GM12878 (cell line): ENCODE data around the gene ITGB2. TPM values are rescaled to one million over a fixed set of nuclear protein-coding genes. Genes with fewer than 3 reads are reported as not detected.

Experiments
- ATAC-seq: fragments of 200-7000 bp; cut with Tn5 transposase; 3 replicates; pipeline ENCODE4 v1.9.1; 2020; ENCODE audit warnings: mild to moderate bottlenecking, moderate library complexity
- BruUV-seq: library from RNA; stranded (reverse); fragments of 400-500 nt; replicated peaks from 2 replicates; lab custom pipeline; 2021; lab: Mats Ljungman, UMichigan
- CTCF ChIA-PET: fragments of 300-600 bp; sonication (Branson Sonifier 250); formaldehyde crosslinking; extraction: SDS; loops from one replicate; lab custom pipeline; 2021; ENCODE audit warnings: inconsistent platforms; lab: Yijun Ruan, JAX
- POLR2A ChIA-PET: fragments of 350-600 bp; formaldehyde crosslinking; extraction: SDS; loops from one replicate; lab custom pipeline; 2021; ENCODE audit warnings: inconsistent platforms; lab: Charles Lee
- RAD21 ChIA-PET: fragments of 300-600 bp; sonication (Branson Sonifier 250); formaldehyde crosslinking; loops from one replicate; lab custom pipeline; 2023; ENCODE audit warnings: antibody characterized with exemption; ENCODE audit not compliant: unreplicated experiment; lab: Charles Lee
- SMC1A ChIA-PET: fragments of 300-600 bp; sonication (Branson Sonifier 250); formaldehyde crosslinking; loops from one replicate; lab custom pipeline; 2023; ENCODE audit not compliant: unreplicated experiment, uncharacterized antibody; lab: Charles Lee
- DNase-seq: peaks from one replicate; pipeline ENCODE4 v3.0.0-alpha.2; 2011; ENCODE audit warnings: low read depth, low spot score
- FAIRE-seq: peaks from 3 replicates; lab custom pipeline; 2011; peaks lifted over from hg19 to GRCh38; lab: Jason Lieb, UNC
- H2AFZ ChIP-seq: 2 replicates; pipeline ENCODE4 v1.6.0; 2011; ENCODE audit warnings: low read depth, low read length, control low read depth; ENCODE audit not compliant: control insufficient read depth
- H3K27ac ChIP-seq: 2 replicates; pipeline ENCODE4 v1.5.1; 2011; ENCODE audit warnings: control low read depth; ENCODE audit not compliant: control insufficient read depth, insufficient read depth
- H3K27me3 ChIP-seq, 2 experiments: replicated peaks in 1 of 2; 2 replicates each; pipeline versions ENCODE4 v1.6.0 to v1.6.1; 2011; ENCODE audit warnings: low read length in 1 of 2; ENCODE audit not compliant: control insufficient read depth in 2 of 2, insufficient read depth in 2 of 2
- H3K36me3 ChIP-seq, 2 experiments: 2 replicates each; pipeline ENCODE4 v1.5.1; 2011; ENCODE audit warnings: low read length in 1 of 2; ENCODE audit not compliant: control insufficient read depth in 2 of 2, insufficient read depth in 2 of 2
- H3K4me1 ChIP-seq: 2 replicates; pipeline ENCODE4 v1.6.1; 2011; ENCODE audit warnings: mild to moderate bottlenecking, low read length, moderate library complexity, mixed read lengths; ENCODE audit not compliant: control insufficient read depth, insufficient read depth
- H3K4me2 ChIP-seq: 2 replicates; pipeline ENCODE4 v1.6.0; 2011; ENCODE audit warnings: control low read depth; ENCODE audit not compliant: control insufficient read depth, insufficient read depth
- H3K4me3 ChIP-seq: fragments of 200-600 bp; sonication (generic); 2 replicates; pipeline ENCODE4 v1.5.1; 2016
- H3K79me2 ChIP-seq: 2 replicates; pipeline ENCODE4 v1.6.0; 2011; ENCODE audit warnings: low read length; ENCODE audit not compliant: control insufficient read depth, insufficient read depth
- H3K9ac ChIP-seq: 2 replicates; pipeline ENCODE4 v1.8.0; 2011; ENCODE audit warnings: low read length, control low read depth, mixed read lengths; ENCODE audit not compliant: control insufficient read depth, insufficient read depth
- H3K9me3 ChIP-seq: replicated peaks from 3 replicates; pipeline ENCODE4 v1.5.1; 2011; ENCODE audit warnings: mild to moderate bottlenecking, low read length; ENCODE audit not compliant: control insufficient read depth, insufficient read depth
- H4K20me1 ChIP-seq: 2 replicates; pipeline ENCODE4 v1.6.0; 2011; ENCODE audit not compliant: control insufficient read depth, insufficient read depth
- BRCA1 ChIP-seq: IDR thresholded peaks from 2 replicates; pipeline ENCODE4 v1.6.1; 2011; ENCODE audit warnings: low read depth, low read length, improper control_type of control experiment
- EGR1 ChIP-seq, 2 experiments: IDR thresholded peaks; 1 replicate in 1 of 2; 2 replicates in 1 of 2; pipeline ENCODE4 v1.6.1; 2011 to 2012; ENCODE audit warnings: low read depth in 2 of 2, low read length in 2 of 2, borderline replicate concordance in 1 of 2, mild to moderate bottlenecking in 1 of 2, moderate library complexity in 1 of 2
- EP300 ChIP-seq, 2 experiments: fragments of 150-350 bp in 1 of 2; IDR thresholded peaks; 2 replicates each; pipeline ENCODE4 v1.6.1; 2011 to 2012; ENCODE audit warnings: low read depth in 2 of 2, low read length in 2 of 2, borderline replicate concordance in 1 of 2, improper control_type of control experiment in 1 of 2, inconsistent platforms in 1 of 2; ENCODE audit not compliant: control insufficient read depth in 1 of 2
- FOXK2 ChIP-seq: fragments of 450-650 bp; IDR thresholded peaks from 2 replicates; pipeline ENCODE4 v1.6.1; 2017; ENCODE audit warnings: mild to moderate bottlenecking, moderate library complexity
- HDAC2 ChIP-seq: fragments of 200-600 bp; sonication (generic); IDR thresholded peaks from 2 replicates; pipeline ENCODE4 v1.6.1; 2017
- NFIC ChIP-seq: IDR thresholded peaks from 2 replicates; pipeline ENCODE4 v1.6.1; 2012; ENCODE audit warnings: low read depth, mild to moderate bottlenecking, inconsistent platforms, low read length, moderate library complexity
- POLR2A ChIP-seq: IDR thresholded peaks from 2 replicates; pipeline ENCODE4 v1.6.1; 2011; ENCODE audit warnings: low read depth, mild to moderate bottlenecking, low read length
- SMAD1 ChIP-seq: fragments of 450-650 bp; IDR thresholded peaks from 2 replicates; pipeline ENCODE4 v1.6.1; 2018; ENCODE audit warnings: mild to moderate bottlenecking, low read depth; ENCODE audit not compliant: partially characterized antibody
- SMAD5 ChIP-seq: IDR thresholded peaks from 2 replicates; pipeline ENCODE4 v1.6.1; 2016; ENCODE audit warnings: antibody characterized with exemption, low read depth
- TCF7 ChIP-seq: IDR thresholded peaks from 2 replicates; pipeline ENCODE4 v1.6.1; 2014; ENCODE audit warnings: antibody characterized with exemption, borderline replicate concordance
- YY1 ChIP-seq: IDR thresholded peaks from 2 replicates; pipeline ENCODE4 v1.6.1; 2011; ENCODE audit warnings: low read depth, mild to moderate bottlenecking, low read length
- ZSCAN29 ChIP-seq: fragments of 450-650 bp; IDR thresholded peaks from 2 replicates; pipeline ENCODE4 v1.6.1; 2017; ENCODE audit warnings: mild to moderate bottlenecking, moderate library complexity
- WGBS: methylation state at CpG from one replicate; pipeline ENCODE4 v1.1.6; 2016; ENCODE audit warnings: low lambda C conversion rate; ENCODE audit not compliant: insufficient replicate concordance, insufficient coverage; ENCODE audit errors: missing lambda C conversion rate; 5-methylcytosine and 5-hydroxymethylcytosine counted together
- in situ Hi-C: fragments of 300-500 bp; cut with MboI; formaldehyde crosslinking; loops from 9 replicates; pipeline ENCODE4 v1.14.3; 2018; ENCODE audit warnings: mixed read lengths
- intact Hi-C: fragments of 100-400 bp; cut with micrococcal nuclease; formaldehyde crosslinking; loops from one replicate; pipeline ENCODE4 v1.14.2; 2022; ENCODE audit not compliant: unreplicated experiment
- polyA plus RNA-seq, 11 experiments: library from polyadenylated mRNA; depleted of rRNA in 4 of 11; unstranded in 6 of 11; stranded (reverse) in 5 of 11; fragments of >200 nt; fragmentation: Nextera tagmentation in 4 of 11; fragmentation: Illumina TruSeq in 1 of 11; extraction: Ambion mirVana in 4 of 11; extraction: Trizol in 1 of 11; gene quantifications; 1 replicate in 1 of 11; 2 replicates in 10 of 11; pipeline versions ENCODE4 v1.2.1 to v1.2.3, GENCODE V29; 2011 to 2016; ENCODE audit warnings: inconsistent platforms in 2 of 11, missing spikeins in 2 of 11, low read depth in 1 of 11
- total RNA-seq, 4 experiments: library from RNA; depleted of rRNA in 3 of 4; stranded (reverse); fragments of >200 nt in 3 of 4; fragmentation: Illumina TruSeq in 1 of 4; extraction: Trizol in 1 of 4; gene quantifications; 2 replicates each; pipeline versions ENCODE4 v1.2.1 to v1.2.3, GENCODE V29; 2013 to 2021
- TF ChIP-seq, protein P1 (sequence below): fragments of 450-650 bp; IDR thresholded peaks from 2 replicates; pipeline ENCODE4 v1.6.1; 2017; ENCODE audit warnings: mild to moderate bottlenecking, moderate library complexity
- TF ChIP-seq, protein P2 (sequence below): fragments of 450-650 bp; conservative IDR thresholded peaks from 2 replicates; pipeline ENCODE4 v1.6.1; 2017; ENCODE audit warnings: mild to moderate bottlenecking, moderate library complexity
- TF ChIP-seq, protein P3 (sequence below): IDR thresholded peaks from 2 replicates; pipeline ENCODE4 v1.6.1; 2012; ENCODE audit warnings: low read depth, low read length, improper control_type of control experiment

The ITGB2 gene
- total and polyA plus RNA-seq, 10 of the 15 experiments (the other 5 are each of a cell fraction or from before 2014, with no cell fraction given), result 8.0 to 172 (median 58.9) TPM

DNA sequence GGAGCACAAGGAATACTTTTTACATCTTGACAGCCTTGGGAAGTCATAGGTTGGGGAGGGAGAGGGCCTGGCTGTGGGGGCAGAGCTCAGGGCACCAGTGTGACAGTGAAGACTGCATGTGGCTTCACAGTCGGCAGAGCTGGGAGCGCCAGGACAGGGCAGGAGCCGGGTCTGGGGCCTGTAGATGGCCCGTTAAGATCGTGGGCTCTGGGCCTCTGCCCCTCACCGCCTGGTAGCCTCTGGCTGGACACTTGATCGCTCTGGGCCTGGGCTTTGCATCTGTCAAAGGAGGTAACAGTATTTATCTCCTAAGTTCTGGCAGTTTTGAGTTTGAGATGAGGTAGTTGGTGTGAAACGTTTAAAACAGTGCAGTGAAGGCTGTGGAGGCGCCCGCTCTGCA is 23.9 kb upstream of the ITGB2 start:
- H2AFZ ChIP-seq, result no peak overlapping the region
- no peak overlapping the region for H3K4me2 ChIP-seq
- H3K27me3 ChIP-seq, result no peaks in the 10 kb centered on the region
- CTCF ChIA-PET, result interaction anchor here (2.8 to 11.8 kb wide), 3 partner anchors 158 to 194 kb away, joined by 18 to 235 read pairs (median 219); no protein-coding TSS in a partner anchor
- no TSS peak for BruUV-seq
- H4K20me1 ChIP-seq, result peaks cover 5% of the 10 kb centered on the region
- intact Hi-C loops (no loop called here), in situ Hi-C loops (no loop called here)
- SMC1A ChIA-PET, result interaction anchor here (12.3 kb wide), 1 partner anchor 182 kb away, joined by 153 read pairs; no protein-coding TSS in a partner anchor
- RAD21 ChIA-PET, result interaction anchor here (1.6 to 11.2 kb wide), 3 partner anchors 17 to 183 kb away, joined by 6 to 141 read pairs (median 7); partner anchors contain the start of gene UBE2G2
- peaks cover 18% of the 10 kb centered on the region for H3K4me1 ChIP-seq
- peaks cover 3 to 22% of the 10 kb centered on the region in 2 experiments; a peak in 2 of 4 replicates for H3K36me3 ChIP-seq
- peaks cover 35% of the 10 kb centered on the region for H3K79me2 ChIP-seq
- no peak overlapping the region for H3K27ac ChIP-seq
- 90% methylated on average over 10 of the region's 10 CpGs for WGBS
- no peaks in the 10 kb centered on the region for H3K9me3 ChIP-seq
- H3K4me3 ChIP-seq, result no peak overlapping the region
- no peak for ATAC-seq
- no peak for TF ChIP-seq BRCA1
- no peak for TF ChIP-seq SMAD1
- TF ChIP-seq ZSCAN29, result no peak
- no peak for TF ChIP-seq EGR1 (IDR thresholded peaks at IDR 0.05; ENCODE audit: borderline replicate concordance in 1 of 2, low read depth in 2 of 2, low read length in 2 of 2)
- TF ChIP-seq EP300 (IDR thresholded peaks at IDR 0.05; ENCODE audit: borderline replicate concordance in 1 of 2, control insufficient read depth in 1 of 2, low read depth in 2 of 2, low read length in 2 of 2), result no peak
- TF ChIP-seq FOXK2, result no peak
- TF ChIP-seq, protein P1, sequence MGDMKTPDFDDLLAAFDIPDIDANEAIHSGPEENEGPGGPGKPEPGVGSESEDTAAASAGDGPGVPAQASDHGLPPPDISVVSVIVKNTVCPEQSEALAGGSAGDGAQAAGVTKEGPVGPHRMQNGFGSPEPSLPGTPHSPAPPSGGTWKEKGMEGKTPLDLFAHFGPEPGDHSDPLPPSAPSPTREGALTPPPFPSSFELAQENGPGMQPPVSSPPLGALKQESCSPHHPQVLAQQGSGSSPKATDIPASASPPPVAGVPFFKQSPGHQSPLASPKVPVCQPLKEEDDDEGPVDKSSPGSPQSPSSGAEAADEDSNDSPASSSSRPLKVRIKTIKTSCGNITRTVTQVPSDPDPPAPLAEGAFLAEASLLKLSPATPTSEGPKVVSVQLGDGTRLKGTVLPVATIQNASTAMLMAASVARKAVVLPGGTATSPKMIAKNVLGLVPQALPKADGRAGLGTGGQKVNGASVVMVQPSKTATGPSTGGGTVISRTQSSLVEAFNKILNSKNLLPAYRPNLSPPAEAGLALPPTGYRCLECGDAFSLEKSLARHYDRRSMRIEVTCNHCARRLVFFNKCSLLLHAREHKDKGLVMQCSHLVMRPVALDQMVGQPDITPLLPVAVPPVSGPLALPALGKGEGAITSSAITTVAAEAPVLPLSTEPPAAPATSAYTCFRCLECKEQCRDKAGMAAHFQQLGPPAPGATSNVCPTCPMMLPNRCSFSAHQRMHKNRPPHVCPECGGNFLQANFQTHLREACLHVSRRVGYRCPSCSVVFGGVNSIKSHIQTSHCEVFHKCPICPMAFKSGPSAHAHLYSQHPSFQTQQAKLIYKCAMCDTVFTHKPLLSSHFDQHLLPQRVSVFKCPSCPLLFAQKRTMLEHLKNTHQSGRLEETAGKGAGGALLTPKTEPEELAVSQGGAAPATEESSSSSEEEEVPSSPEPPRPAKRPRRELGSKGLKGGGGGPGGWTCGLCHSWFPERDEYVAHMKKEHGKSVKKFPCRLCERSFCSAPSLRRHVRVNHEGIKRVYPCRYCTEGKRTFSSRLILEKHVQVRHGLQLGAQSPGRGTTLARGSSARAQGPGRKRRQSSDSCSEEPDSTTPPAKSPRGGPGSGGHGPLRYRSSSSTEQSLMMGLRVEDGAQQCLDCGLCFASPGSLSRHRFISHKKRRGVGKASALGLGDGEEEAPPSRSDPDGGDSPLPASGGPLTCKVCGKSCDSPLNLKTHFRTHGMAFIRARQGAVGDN, result no peak
- TF ChIP-seq, protein P2, sequence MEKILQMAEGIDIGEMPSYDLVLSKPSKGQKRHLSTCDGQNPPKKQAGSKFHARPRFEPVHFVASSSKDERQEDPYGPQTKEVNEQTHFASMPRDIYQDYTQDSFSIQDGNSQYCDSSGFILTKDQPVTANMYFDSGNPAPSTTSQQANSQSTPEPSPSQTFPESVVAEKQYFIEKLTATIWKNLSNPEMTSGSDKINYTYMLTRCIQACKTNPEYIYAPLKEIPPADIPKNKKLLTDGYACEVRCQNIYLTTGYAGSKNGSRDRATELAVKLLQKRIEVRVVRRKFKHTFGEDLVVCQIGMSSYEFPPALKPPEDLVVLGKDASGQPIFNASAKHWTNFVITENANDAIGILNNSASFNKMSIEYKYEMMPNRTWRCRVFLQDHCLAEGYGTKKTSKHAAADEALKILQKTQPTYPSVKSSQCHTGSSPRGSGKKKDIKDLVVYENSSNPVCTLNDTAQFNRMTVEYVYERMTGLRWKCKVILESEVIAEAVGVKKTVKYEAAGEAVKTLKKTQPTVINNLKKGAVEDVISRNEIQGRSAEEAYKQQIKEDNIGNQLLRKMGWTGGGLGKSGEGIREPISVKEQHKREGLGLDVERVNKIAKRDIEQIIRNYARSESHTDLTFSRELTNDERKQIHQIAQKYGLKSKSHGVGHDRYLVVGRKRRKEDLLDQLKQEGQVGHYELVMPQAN, result no peak
- no peak for TF ChIP-seq POLR2A
- TF ChIP-seq HDAC2, result no peak
- no peak for TF ChIP-seq YY1
- TF ChIP-seq NFIC, result no peak
- no peak for TF ChIP-seq SMAD5
- no peak for TF ChIP-seq TCF7
- TF ChIP-seq, protein P3, sequence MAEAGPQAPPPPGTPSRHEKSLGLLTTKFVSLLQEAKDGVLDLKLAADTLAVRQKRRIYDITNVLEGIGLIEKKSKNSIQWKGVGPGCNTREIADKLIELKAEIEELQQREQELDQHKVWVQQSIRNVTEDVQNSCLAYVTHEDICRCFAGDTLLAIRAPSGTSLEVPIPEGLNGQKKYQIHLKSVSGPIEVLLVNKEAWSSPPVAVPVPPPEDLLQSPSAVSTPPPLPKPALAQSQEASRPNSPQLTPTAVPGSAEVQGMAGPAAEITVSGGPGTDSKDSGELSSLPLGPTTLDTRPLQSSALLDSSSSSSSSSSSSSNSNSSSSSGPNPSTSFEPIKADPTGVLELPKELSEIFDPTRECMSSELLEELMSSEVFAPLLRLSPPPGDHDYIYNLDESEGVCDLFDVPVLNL, result no peak
- FAIRE-seq, result no peak
- no peak for DNase-seq
- POLR2A ChIA-PET, result no interaction called here
- no peak overlapping the region for H3K9ac ChIP-seq
